NOMO-1 (cell line): ENCODE results near the gene ZNF558.

ENCODE experiments used
- DNase-seq, 2 experiments: peaks; one replicate each; lab custom pipeline; 2025; ENCODE audit not compliant: unreplicated experiment in 2 of 2; lab: John Stamatoyannopoulos, UW

ZNF558 gene

GRCh38 chr19:8832132-8833021 lies at the start of gene ZNF558, which contains the start of gene MBD3L1:
ZNF558 (minus strand) TSS chr19:8832304; CDS start chr19:8822659, 9,645 bp downstream.
MBD3L1 (plus strand) TSS chr19:8832377; CDS start chr19:8842679, 10,302 bp downstream.
- peak; percentile 94 to 97 for DNase-seq

GRCh38 chr19:8881512-8881911 lies 49.4 kb upstream of the ZNF558 start:
- no peak for DNase-seq

GRCh38 chr19:8880868-8881488 lies 48.9 kb upstream of the ZNF558 start:
- DNase-seq, result no peak

DNA sequence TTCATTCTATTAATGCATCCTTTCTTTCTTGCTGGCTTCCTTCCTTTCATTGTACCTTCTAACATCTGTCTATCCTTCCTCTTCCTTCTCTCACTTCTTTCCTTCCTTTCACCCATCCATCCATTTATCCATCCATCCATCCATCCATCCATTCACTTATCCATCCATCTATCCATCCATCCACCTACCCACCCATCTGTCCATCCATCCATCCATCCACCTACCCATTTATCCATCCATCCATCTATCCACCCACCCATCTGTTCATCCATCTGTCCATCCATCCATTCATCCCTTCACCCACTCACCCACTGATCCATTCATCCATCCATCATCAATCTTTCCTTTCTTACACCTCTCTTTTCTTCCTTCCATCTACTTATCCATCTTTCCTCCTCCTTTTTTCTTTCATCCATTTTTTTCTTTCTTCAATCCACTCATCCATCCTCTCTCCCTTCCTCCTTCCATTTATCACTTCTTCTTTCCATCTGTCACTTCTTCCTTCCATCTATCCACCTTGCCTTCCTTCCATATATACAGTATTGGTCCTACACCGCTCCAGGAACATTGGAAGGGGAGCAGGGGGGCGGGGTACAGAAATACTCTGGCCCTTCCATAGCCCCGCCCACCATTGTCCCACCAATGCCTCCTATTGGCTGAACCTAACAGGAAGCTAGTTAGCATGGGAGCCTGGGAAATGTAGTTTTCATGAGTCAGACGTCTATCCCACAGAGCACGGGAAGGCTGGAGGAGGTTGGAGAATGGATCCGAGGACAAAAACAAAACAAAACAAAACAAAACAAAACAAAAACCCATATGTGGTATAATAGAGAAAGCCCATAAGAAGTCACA lies 46.0 kb upstream of the ZNF558 start:
- DNase-seq, result no peak

DNA sequence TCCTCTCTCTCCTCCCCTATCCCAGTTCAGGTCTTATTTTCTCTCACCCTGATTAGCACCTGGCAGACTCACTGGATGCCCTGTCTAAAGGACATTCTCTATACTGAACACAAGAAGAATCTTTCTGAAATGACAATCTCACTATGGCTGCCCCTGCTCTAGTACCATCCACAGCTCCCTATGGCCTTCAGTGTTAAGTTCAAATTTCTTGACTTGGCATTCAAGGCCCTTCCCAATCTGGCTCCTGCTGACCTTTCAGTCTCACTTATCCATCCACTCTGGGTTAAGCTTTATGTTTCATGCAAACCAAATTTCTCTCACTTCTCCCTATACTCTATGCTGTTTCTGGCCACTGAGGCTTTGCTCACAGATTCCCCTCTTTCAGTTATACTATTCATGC lies 34.2 kb upstream of the ZNF558 start:
- no peak for DNase-seq

- DNase-seq, result no peak
These were observed 26.2 kb upstream of the ZNF558 start for GRCh38 chr19:8858260-8858659.

- DNase-seq, result no peak
These were observed 18.4 kb upstream of the ZNF558 start for GRCh38 chr19:8850488-8850887.

- no peak for DNase-seq
These were observed 17.1 kb upstream of the ZNF558 start for GRCh38 chr19:8849232-8849631.

DNA sequence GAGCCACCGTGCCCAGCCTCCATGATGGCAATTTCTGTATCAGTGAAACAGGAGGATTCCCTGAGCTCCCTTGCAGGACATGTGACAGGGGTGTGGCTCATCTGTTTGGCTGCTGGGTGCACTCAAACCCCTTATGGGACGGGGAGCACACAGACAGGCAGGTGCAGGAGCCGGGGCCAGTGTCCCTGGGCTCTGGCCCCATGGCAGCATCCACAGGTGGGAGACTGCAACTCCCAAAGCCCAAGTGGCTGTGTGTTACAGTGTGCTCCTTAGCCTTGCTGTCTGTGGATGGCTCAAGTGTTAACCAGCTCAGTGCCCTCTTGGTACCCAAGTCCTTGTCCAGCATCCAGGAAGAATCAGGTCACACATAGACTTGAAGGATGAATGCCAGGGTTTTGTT lies 14.7 kb upstream of the ZNF558 start:
- DNase-seq, result no peak

GRCh38 chr19:8840708-8841107 lies 8.6 kb upstream of the ZNF558 start:
- DNase-seq, result no peak

GRCh38 chr19:8835877-8836276 lies 3.8 kb upstream of the ZNF558 start:
- DNase-seq, result no peak

- no peak for DNase-seq
These were observed 3.3 kb upstream of the ZNF558 start for GRCh38 chr19:8835446-8835845.

- peak in 1 of 2 experiments; percentile 36 for DNase-seq
These were observed 322 bp downstream of the ZNF558 start for GRCh38 chr19:8831832-8832131.

DNA sequence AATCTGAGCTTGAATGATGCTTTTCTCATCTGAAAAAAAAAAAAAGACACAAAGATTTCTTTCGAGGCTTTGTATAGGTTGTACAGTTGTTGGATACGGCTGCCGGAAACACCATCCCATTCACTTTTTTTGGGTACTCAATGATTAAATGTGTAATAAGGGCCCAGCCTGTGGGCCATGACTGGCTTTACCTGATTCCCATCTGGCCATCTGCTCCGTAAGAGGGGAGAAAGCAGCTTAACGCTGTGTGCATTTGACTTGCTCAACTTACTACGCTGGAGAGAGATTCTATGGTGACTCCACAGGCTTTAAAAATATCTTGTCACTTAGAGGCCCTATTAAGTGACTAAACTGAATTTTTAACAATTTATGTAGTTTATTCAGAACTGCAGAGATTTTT lies 731 bp downstream of the ZNF558 start:
- no peak for DNase-seq

GRCh38 chr19:8827277-8827676 lies 4.8 kb downstream of the ZNF558 start:
- no peak for DNase-seq

DNA sequence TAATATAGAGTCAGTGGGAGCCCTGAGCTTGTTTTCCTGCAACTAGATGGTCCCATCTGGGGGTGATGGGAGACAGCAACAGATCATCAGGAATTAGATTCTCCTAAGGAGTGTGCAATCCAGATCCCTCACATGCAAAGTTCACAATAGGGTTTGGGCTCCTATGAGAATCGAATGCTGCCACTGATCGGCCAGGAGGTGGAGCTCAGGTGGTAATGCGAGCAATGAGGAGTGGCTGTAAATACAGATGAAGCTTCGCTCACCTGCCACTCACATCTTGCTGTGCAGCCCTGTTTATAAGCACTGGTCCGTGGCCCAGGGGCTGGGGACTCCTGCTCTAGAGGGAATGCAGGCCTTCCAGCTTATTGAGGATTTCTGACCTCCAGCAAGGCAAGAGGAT lies 5.7 kb downstream of the ZNF558 start:
- DNase-seq, result no peak

DNA sequence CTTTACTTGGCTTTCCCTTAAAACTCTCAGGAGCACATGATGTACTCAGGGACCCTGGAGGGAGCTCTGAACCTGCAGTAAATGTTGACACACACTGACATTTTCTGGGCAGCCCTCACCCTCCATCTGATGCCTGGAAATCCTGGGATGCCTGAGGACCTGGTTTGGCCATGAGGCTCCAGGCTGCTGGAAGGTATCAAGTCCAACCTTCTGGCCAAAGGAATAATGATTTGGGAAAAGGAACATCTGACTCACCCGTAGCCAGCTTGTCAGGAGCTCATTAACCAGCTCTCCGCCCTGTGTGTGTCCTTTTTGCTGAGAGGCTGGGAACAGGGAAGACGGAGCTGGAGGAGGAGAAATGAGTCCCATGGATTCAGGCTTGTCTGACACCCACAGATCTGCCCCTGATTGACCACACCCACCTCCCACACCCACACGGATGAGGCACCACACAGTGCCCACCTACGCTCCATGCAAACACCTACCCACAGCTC lies 10.3 kb downstream of the ZNF558 start:
- DNase-seq, result no peak

- DNase-seq, result no peak
These were observed 11.9 kb downstream of the ZNF558 start for GRCh38 chr19:8820234-8820633.

DNA sequence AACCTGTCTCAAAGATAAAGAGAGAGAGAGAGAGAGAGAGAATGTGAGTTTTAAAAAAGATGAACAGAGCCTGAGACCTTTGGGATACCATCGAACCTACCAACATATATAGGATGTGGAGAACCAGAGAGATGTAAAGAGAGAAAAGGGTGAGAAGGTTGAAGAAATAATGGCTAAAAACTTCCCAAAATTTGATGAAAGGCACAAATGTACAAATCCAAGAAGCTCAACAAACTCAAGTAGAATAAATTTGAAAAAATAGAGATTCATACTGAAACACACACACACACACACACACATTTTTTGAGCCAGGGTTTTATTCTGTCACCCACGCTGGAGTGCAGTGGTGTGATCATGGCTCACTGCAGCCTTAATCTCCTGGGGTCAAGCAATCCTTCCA lies 16.3 kb downstream of the ZNF558 start:
- no peak for DNase-seq

DNA sequence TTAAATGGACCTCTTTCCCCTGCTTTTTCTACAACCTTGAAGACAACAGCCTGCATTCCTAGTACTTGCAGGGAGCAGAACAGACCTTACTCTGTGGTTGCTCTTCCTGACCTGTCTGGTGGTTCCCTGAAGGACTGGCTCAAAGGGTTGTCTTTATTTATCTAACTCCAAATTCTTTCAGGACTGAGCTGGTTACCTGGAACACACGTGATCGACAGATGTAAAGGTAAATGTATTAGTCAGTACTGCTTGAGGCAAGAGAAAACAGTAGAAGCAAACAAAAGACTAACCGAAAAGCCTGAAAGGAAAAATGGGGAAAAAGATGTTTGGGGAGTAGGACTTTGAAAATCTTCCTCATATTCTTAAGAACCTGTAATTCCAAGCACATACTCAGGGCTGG lies 17.9 kb downstream of the ZNF558 start:
- no peak for DNase-seq
